IMR-90 (cell line): Measurements from ENCODE around the gene SPRR2E. TPM values are rescaled to one million over a fixed set of nuclear protein-coding genes. Genes with fewer than 3 reads are reported as not detected.
"Not testable (repeated sequence)": the region's sequence is repeated elsewhere in the genome, so short reads cannot be mapped to it uniquely, and the experiment has no call there.

Experiments used
- ATAC-seq: fragments of 200-7000 bp; cut with Tn5 transposase; 2 replicates; pipeline ENCODE4 v1.9.1; 2020; ENCODE audit warnings: low read depth, mild to moderate bottlenecking, moderate library complexity
- BruUV-seq: library from RNA; stranded (reverse); fragments of 400-500 nt; replicated peaks from 2 replicates; lab custom pipeline; 2021; lab: Mats Ljungman, UMichigan
- CTCF ChIA-PET: fragments of 300-600 bp; formaldehyde crosslinking; extraction: SDS; loops from one replicate; lab custom pipeline; 2021; ENCODE audit warnings: antibody characterized with exemption; lab: Yijun Ruan, JAX
- POLR2A ChIA-PET: fragments of 300-600 bp; sonication (Branson Sonifier 250); formaldehyde crosslinking; loops from one replicate; lab custom pipeline; 2022; ENCODE audit warnings: antibody characterized with exemption; ENCODE audit not compliant: unreplicated experiment; lab: Charles Lee
- DNase-seq: peaks from one replicate; pipeline ENCODE4 v3.0.0; 2013
- H2AFZ ChIP-seq: replicated peaks from 2 replicates; pipeline ENCODE3; 2013; ENCODE audit warnings: low read length, mild to moderate bottlenecking; ENCODE audit not compliant: poor library complexity
- H2AK5ac ChIP-seq: 2 replicates; pipeline ENCODE4 v1.6.1; 2013; ENCODE audit warnings: low read depth, low read length, inconsistent platforms
- H2AK9ac ChIP-seq: replicated peaks from 2 replicates; pipeline ENCODE3; 2013; ENCODE audit warnings: mild to moderate bottlenecking, low read depth, low read length, moderate library complexity; ENCODE audit not compliant: poor library complexity
- H2BK120ac ChIP-seq: 2 replicates; pipeline ENCODE4 v1.6.1; 2013; ENCODE audit warnings: low read depth, low read length, inconsistent platforms
- H2BK15ac ChIP-seq: 3 replicates; pipeline ENCODE4 v1.6.1; 2013; ENCODE audit warnings: low read depth, low read length, inconsistent platforms
- H2BK20ac ChIP-seq: 2 replicates; pipeline ENCODE4 v1.6.1; 2013; ENCODE audit warnings: low read depth, mild to moderate bottlenecking, inconsistent platforms, low read length, moderate library complexity
- H2BK5ac ChIP-seq: 2 replicates; pipeline ENCODE4 v1.6.1; 2013; ENCODE audit warnings: mild to moderate bottlenecking, low read depth, low read length, inconsistent platforms; ENCODE audit not compliant: poor library complexity, severe bottlenecking
- H3K14ac ChIP-seq: replicated peaks from 2 replicates; pipeline ENCODE4 v1.6.1; 2013; ENCODE audit warnings: low read depth, low read length, inconsistent platforms
- H3K18ac ChIP-seq: 2 replicates; pipeline ENCODE4 v1.6.1; 2013; ENCODE audit warnings: low read depth, low read length, control low read depth
- H3K23ac ChIP-seq: 2 replicates; pipeline ENCODE4 v1.6.1; 2013; ENCODE audit warnings: low read depth, low read length, inconsistent platforms
- H3K27ac ChIP-seq: 2 replicates; pipeline ENCODE4 v1.5.1; 2013; ENCODE audit warnings: mild to moderate bottlenecking, control low read depth, low read length; ENCODE audit not compliant: insufficient read depth
- H3K27me3 ChIP-seq: 2 replicates; pipeline ENCODE4 v1.6.1; 2013; ENCODE audit warnings: low read length; ENCODE audit not compliant: control insufficient read depth, insufficient read depth
- H3K36me3 ChIP-seq: 2 replicates; pipeline ENCODE4 v1.6.1; 2013; ENCODE audit warnings: low read length, mixed read lengths; ENCODE audit not compliant: control insufficient read depth, insufficient read depth
- H3K4ac ChIP-seq: 2 replicates; pipeline ENCODE4 v1.6.1; 2013; ENCODE audit warnings: low read depth, low read length, inconsistent platforms
- H3K4me1 ChIP-seq: 2 replicates; pipeline ENCODE4 v1.6.1; 2013; ENCODE audit warnings: low read length, mixed read lengths; ENCODE audit not compliant: control insufficient read depth, insufficient read depth
- H3K4me2 ChIP-seq: 2 replicates; pipeline ENCODE4 v1.6.1; 2013; ENCODE audit warnings: low read depth, mild to moderate bottlenecking, control low read depth, low read length, moderate library complexity
- H3K4me3 ChIP-seq: 2 replicates; pipeline ENCODE4 v1.5.1; 2013; ENCODE audit warnings: low read depth, mild to moderate bottlenecking, control low read depth, low read length, moderate library complexity; ENCODE audit not compliant: insufficient read depth
- H3K56ac ChIP-seq: 2 replicates; pipeline ENCODE4 v1.6.1; 2013; ENCODE audit warnings: low read length, inconsistent platforms; ENCODE audit not compliant: insufficient read depth; ENCODE audit errors: extremely low read depth
- H3K79me1 ChIP-seq, 2 experiments: 2 replicates each; pipeline ENCODE4 v1.6.1; 2013; ENCODE audit warnings: low read length in 2 of 2, inconsistent platforms in 1 of 2, low read depth in 1 of 2
- H3K9ac ChIP-seq: 2 replicates; pipeline ENCODE4 v1.6.1; 2013; ENCODE audit warnings: low read depth, low read length, control low read depth
- H3K9me1 ChIP-seq: 2 replicates; pipeline ENCODE4 v1.6.1; 2013; ENCODE audit warnings: low read length, inconsistent platforms; ENCODE audit not compliant: insufficient read depth
- H3K9me3 ChIP-seq: 2 replicates; pipeline ENCODE4 v1.6.1; 2013; ENCODE audit warnings: low read length; ENCODE audit not compliant: control insufficient read depth, insufficient read depth
- H4K20me1 ChIP-seq: 2 replicates; pipeline ENCODE4 v1.6.1; 2013; ENCODE audit warnings: low read length, inconsistent platforms; ENCODE audit not compliant: insufficient read depth
- H4K5ac ChIP-seq: 2 replicates; pipeline ENCODE4 v1.6.1; 2013; ENCODE audit warnings: mild to moderate bottlenecking, low read depth, low read length, control low read depth
- H4K8ac ChIP-seq, 2 experiments: 2 replicates each; pipeline ENCODE4 v1.6.1; 2013; ENCODE audit warnings: low read depth in 2 of 2, low read length in 2 of 2, control low read depth in 1 of 2, inconsistent platforms in 1 of 2
- H4K91ac ChIP-seq: 2 replicates; pipeline ENCODE4 v1.6.1; 2013; ENCODE audit warnings: low read depth, low read length, inconsistent platforms; ENCODE audit not compliant: insufficient read depth
- CHD1 ChIP-seq: IDR thresholded peaks from 2 replicates; pipeline ENCODE4 v1.6.1; 2012; ENCODE audit warnings: low read depth, low read length, improper control_type of control experiment
- NFE2L2 ChIP-seq: fragments of 150-350 bp; IDR thresholded peaks from 2 replicates; pipeline ENCODE4 v1.6.1; 2016; ENCODE audit warnings: low read depth, mild to moderate bottlenecking, low read length
- POLR2A ChIP-seq: IDR thresholded peaks from 2 replicates; pipeline ENCODE4 v1.6.1; 2012; ENCODE audit warnings: mild to moderate bottlenecking, low read depth, low read length
- RAD21 ChIP-seq: IDR thresholded peaks from 2 replicates; pipeline ENCODE4 v1.6.1; 2012; ENCODE audit warnings: low read length, improper control_type of control experiment
- RFX5 ChIP-seq: IDR thresholded peaks from 2 replicates; pipeline ENCODE4 v1.8.0; 2012; ENCODE audit warnings: low read depth, mild to moderate bottlenecking, low read length, moderate library complexity
- SMC3 ChIP-seq: fragments of 150-350 bp; IDR thresholded peaks from 2 replicates; pipeline ENCODE4 v1.6.1; 2016; ENCODE audit warnings: low read depth, mild to moderate bottlenecking, antibody characterized with exemption, low read length, moderate library complexity
- WGBS, 2 experiments: methylation state at CpG; one replicate each; pipeline versions ENCODE4 v1.1.5 to v1.1.7; 2013; ENCODE audit warnings: missing lambda C conversion rate in 2 of 2; ENCODE audit not compliant: insufficient read length in 1 of 2; ENCODE audit errors: extremely low coverage in 2 of 2; 5-methylcytosine and 5-hydroxymethylcytosine counted together
- dilution Hi-C: fragments of 300-500 bp; cut with HindIII; formaldehyde crosslinking; loops from one replicate; pipeline ENCODE4 v1.14.3; 2018; ENCODE audit warnings: low sequenced_read_pairs; ENCODE audit not compliant: unreplicated experiment
- in situ Hi-C: fragments of 300-500 bp; cut with MboI; formaldehyde crosslinking; loops from 3 replicates; pipeline ENCODE4 v1.14.3; 2019; ENCODE audit warnings: low sequenced_read_pairs, inconsistent platforms, mixed read lengths
- intact Hi-C: fragments of 100-400 bp; cut with micrococcal nuclease; formaldehyde crosslinking; loops from 2 replicates; pipeline ENCODE4 v1.10.0; 2022
- polyA plus RNA-seq, 3 experiments: library from polyadenylated mRNA; depleted of rRNA; stranded (reverse); fragments of >200 nt; gene quantifications; 2 replicates each; pipeline ENCODE4 v1.2.3, GENCODE V29; 2012; ENCODE audit warnings: low replicate concordance in 1 of 3
- total RNA-seq: library from RNA; depleted of rRNA; stranded (reverse); fragments of >200 nt; gene quantifications from 2 replicates; pipeline ENCODE4 v1.2.3, GENCODE V29; 2012
- TF ChIP-seq, protein P1 (sequence below): fragments of 150-350 bp; IDR thresholded peaks from 2 replicates; pipeline ENCODE4 v1.6.1; 2016; ENCODE audit warnings: low read depth, mild to moderate bottlenecking, low read length, moderate library complexity, borderline replicate concordance

The SPRR2E gene
- total and polyA plus RNA-seq, 2 of the 4 experiments (the other 2 are of a cell fraction): not detected

DNA sequence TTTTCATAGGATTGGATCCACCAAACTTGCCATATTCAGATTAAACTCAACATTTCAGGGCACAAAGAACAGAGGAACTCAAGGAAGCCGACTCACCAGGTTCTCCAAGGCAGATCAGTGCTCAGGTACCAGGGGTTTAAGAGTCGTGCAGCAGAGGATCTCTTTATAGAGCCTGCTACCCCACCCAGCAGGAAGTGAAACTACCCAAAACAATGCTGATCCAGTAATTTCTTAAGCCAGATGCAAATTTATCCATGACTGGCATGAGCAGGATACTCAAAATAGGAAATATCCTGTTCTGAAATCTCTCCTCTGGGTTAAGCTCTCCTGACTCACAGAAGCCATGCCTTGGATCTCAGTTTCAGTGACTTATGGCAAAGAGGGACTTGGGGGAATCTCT, 37.0 kb downstream of the SPRR2E start, which contains the start of gene SPRR2A:
Gene SPRR2A (minus strand): TSS at position 138 of the 400 bp plus-strand sequence. CDS start 777 bp downstream, outside the sequence.
- Histone ChIP-seq H3K79me1 (no peaks in the 10 kb centered on the region), H2BK5ac (no peak within 1 kb of the TSS), H3K4me1 (no peaks in the 10 kb centered on the region), H2BK20ac (no peak within 1 kb of the TSS), H3K4ac (no peak within 1 kb of the TSS), H3K14ac (no peak within 1 kb of the TSS), H2AFZ (no peak within 1 kb of the TSS), H3K27ac (no peak within 1 kb of the TSS), H3K4me3 (no peak within 1 kb of the TSS), H3K4me2 (no peak within 1 kb of the TSS), H3K23ac (no peak within 1 kb of the TSS), H3K36me3 (no peaks in the 10 kb centered on the region), H4K91ac (no peak within 1 kb of the TSS), H2BK15ac (no peak within 1 kb of the TSS), H2AK9ac (no peak within 1 kb of the TSS), H2BK120ac (no peak within 1 kb of the TSS), H3K56ac (no peak within 1 kb of the TSS), H3K27me3 (no peaks in the 10 kb centered on the region), H3K9me3 (no peaks in the 10 kb centered on the region), H3K18ac (no peak within 1 kb of the TSS), H3K9ac (no peak within 1 kb of the TSS), H4K5ac (no peak within 1 kb of the TSS), H2AK5ac (no peak within 1 kb of the TSS), H4K20me1 (no peaks in the 10 kb centered on the region), H4K8ac (no peak within 1 kb of the TSS), H3K9me1 (no peaks in the 10 kb centered on the region)
- DNase-seq (no peak), ATAC-seq (no peak)
- intact Hi-C loops: no loop called here
- dilution Hi-C loops: no loop called here
- in situ Hi-C loops: no loop called here
- ChIA-PET CTCF (no interaction called here), POLR2A (no interaction called here)
- TF ChIP-seq POLR2A: no peak
- TF ChIP-seq RFX5: no peak
- no peak for TF ChIP-seq CHD1
- TF ChIP-seq, protein P1, sequence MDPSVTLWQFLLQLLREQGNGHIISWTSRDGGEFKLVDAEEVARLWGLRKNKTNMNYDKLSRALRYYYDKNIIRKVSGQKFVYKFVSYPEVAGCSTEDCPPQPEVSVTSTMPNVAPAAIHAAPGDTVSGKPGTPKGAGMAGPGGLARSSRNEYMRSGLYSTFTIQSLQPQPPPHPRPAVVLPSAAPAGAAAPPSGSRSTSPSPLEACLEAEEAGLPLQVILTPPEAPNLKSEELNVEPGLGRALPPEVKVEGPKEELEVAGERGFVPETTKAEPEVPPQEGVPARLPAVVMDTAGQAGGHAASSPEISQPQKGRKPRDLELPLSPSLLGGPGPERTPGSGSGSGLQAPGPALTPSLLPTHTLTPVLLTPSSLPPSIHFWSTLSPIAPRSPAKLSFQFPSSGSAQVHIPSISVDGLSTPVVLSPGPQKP: no peak
- no peak for TF ChIP-seq NFE2L2
- TF ChIP-seq RAD21: no peak
- TF ChIP-seq SMC3: no peak
- no TSS peak for BruUV-seq
- WGBS, 2 experiments: no CpG with 5 or more reads among the region's 2 CpGs

DNA sequence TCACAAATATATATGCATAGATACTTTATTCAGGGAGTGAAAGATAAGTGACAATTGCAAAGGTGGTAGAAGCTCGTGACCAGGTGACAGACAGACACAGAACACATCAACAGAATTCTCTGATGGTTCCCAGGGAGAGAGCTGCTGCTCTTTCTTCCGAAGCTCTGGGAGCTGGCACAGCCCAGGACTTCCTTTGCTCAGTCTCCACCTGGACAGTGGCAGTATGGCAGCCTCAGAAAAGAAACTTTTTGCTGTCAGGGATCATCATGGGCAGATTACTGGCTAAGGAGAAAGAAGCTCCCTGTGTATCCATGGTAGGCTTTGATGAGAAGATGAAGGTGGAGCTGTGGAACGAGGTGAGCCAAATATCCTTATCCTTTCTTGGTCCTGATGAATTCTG, 38.2 kb downstream of the SPRR2E start:
- intact Hi-C loops, CTCF ChIA-PET, H3K23ac ChIP-seq, BruUV-seq, H3K56ac ChIP-seq, H3K9me3 ChIP-seq, H3K18ac ChIP-seq, H4K8ac ChIP-seq, H3K27ac ChIP-seq, H3K4me3 ChIP-seq, H3K4ac ChIP-seq, H2BK20ac ChIP-seq, H2BK15ac ChIP-seq, H2AK9ac ChIP-seq, DNase-seq, H2AK5ac ChIP-seq, H3K14ac ChIP-seq, POLR2A ChIA-PET, H2AFZ ChIP-seq, H3K36me3 ChIP-seq, H3K9ac ChIP-seq, H4K5ac ChIP-seq, H3K4me2 ChIP-seq, H2BK5ac ChIP-seq, in situ Hi-C loops, H4K20me1 ChIP-seq, H4K91ac ChIP-seq, H3K79me1 ChIP-seq, dilution Hi-C loops, H3K9me1 ChIP-seq, H2BK120ac ChIP-seq, H3K27me3 ChIP-seq, ATAC-seq, H3K4me1 ChIP-seq: not testable (repeated sequence)
- WGBS, 2 experiments: no CpG with 5 or more reads among the region's 3 CpGs
